Endothelial cell of umbilical vein (primary cell): ENCODE results near the gene IL36G. TPM values are rescaled to one million over a fixed set of nuclear protein-coding genes. Genes with fewer than 3 reads are reported as not detected.

Experiments used
- BruUV-seq: library from RNA; stranded (reverse); fragments of 400-500 nt; replicated peaks from 2 replicates; lab custom pipeline; 2021; lab: Mats Ljungman, UMichigan
- CTCF ChIA-PET: fragments of 300-600, 350-600 bp; sonication (Branson Sonifier 250); formaldehyde crosslinking; loops from one replicate; lab custom pipeline; 2021; ENCODE audit warnings: antibody characterized with exemption, inconsistent platforms; lab: Charles Lee
- POLR2A ChIA-PET: fragments of 300-600, 350-600 bp; sonication (Branson Sonifier 250); formaldehyde crosslinking; loops from one replicate; lab custom pipeline; 2021; ENCODE audit warnings: antibody characterized with exemption, inconsistent platforms; lab: Charles Lee
- DNase-seq: peaks from one replicate; pipeline ENCODE4 v3.0.0-alpha.2; 2011; ENCODE audit warnings: low read depth, low spot score
- FAIRE-seq: peaks from 2 replicates; lab custom pipeline; 2011; peaks lifted over from hg19 to GRCh38; lab: Jason Lieb, UNC
- H2AFZ ChIP-seq: 2 replicates; pipeline ENCODE4 v1.6.0; 2012; ENCODE audit warnings: low read depth, low read length, control low read depth, inconsistent platforms
- H3K27ac ChIP-seq: 2 replicates; pipeline ENCODE4 v1.5.1; 2011; ENCODE audit warnings: low read depth, mild to moderate bottlenecking, control low read depth, low read length, moderate library complexity; ENCODE audit not compliant: insufficient read depth
- H3K27me3 ChIP-seq, 2 experiments: 2 replicates each; pipeline versions ENCODE4 v1.6.0 to v1.6.1; 2011; ENCODE audit warnings: low read length in 2 of 2, mixed read lengths in 1 of 2; ENCODE audit not compliant: control insufficient read depth in 2 of 2, insufficient read depth in 2 of 2
- H3K36me3 ChIP-seq, 2 experiments: 2 replicates in 1 of 2; 3 replicates in 1 of 2; pipeline ENCODE4 v1.5.1; 2011; ENCODE audit warnings: low read length in 2 of 2, mild to moderate bottlenecking in 1 of 2, moderate library complexity in 1 of 2; ENCODE audit not compliant: control insufficient read depth in 2 of 2, insufficient read depth in 2 of 2; ENCODE audit errors: extremely low read depth in 1 of 2
- H3K4me1 ChIP-seq: 3 replicates; pipeline ENCODE4 v1.5.1; 2011; ENCODE audit warnings: mild to moderate bottlenecking, low read length; ENCODE audit not compliant: control insufficient read depth, insufficient read depth; ENCODE audit errors: extremely low read depth
- H3K4me2 ChIP-seq: 2 replicates; pipeline ENCODE4 v1.6.1; 2011; ENCODE audit warnings: low read length, control low read depth, mixed read lengths; ENCODE audit not compliant: insufficient read depth
- H3K4me3 ChIP-seq, 3 experiments: fragments of 200-600 bp in 1 of 3; sonication (generic), shearing (Covaris generic) in 1 of 3; replicated peaks in 1 of 3; 2 replicates each; pipeline ENCODE4 v1.5.1; 2011 to 2016; ENCODE audit warnings: control low read depth in 3 of 3, low read length in 3 of 3, mild to moderate bottlenecking in 2 of 3, inconsistent platforms in 1 of 3, low read depth in 1 of 3, moderate library complexity in 1 of 3; ENCODE audit not compliant: insufficient read depth in 1 of 3
- H3K79me2 ChIP-seq: 2 replicates; pipeline ENCODE4 v1.6.0; 2012; ENCODE audit warnings: low read length, inconsistent platforms; ENCODE audit not compliant: control insufficient read depth, insufficient read depth
- H3K9ac ChIP-seq: replicated peaks from 2 replicates; pipeline ENCODE3; 2011; ENCODE audit warnings: low read length, control low read depth; ENCODE audit not compliant: insufficient read depth; ENCODE audit errors: extremely low read depth
- H3K9me1 ChIP-seq: replicated peaks from 3 replicates; pipeline ENCODE4 v1.6.0; 2011; ENCODE audit warnings: mild to moderate bottlenecking, low read length; ENCODE audit not compliant: control insufficient read depth, insufficient read depth; ENCODE audit errors: extremely low read depth
- H3K9me3 ChIP-seq: replicated peaks from 2 replicates; pipeline ENCODE4 v1.5.1; 2012; ENCODE audit warnings: low read length, inconsistent platforms; ENCODE audit not compliant: control insufficient read depth, insufficient read depth
- H4K20me1 ChIP-seq: replicated peaks from 2 replicates; pipeline ENCODE3; 2011; ENCODE audit warnings: mild to moderate bottlenecking, low read length; ENCODE audit not compliant: control insufficient read depth, insufficient read depth; ENCODE audit errors: extremely low read depth
- EZH2 ChIP-seq: IDR thresholded peaks from 2 replicates; pipeline ENCODE4 v1.6.1; 2012; ENCODE audit warnings: borderline replicate concordance, low read depth, mild to moderate bottlenecking, moderate library complexity, low read length, inconsistent platforms; ENCODE audit not compliant: severe bottlenecking
- FOS ChIP-seq: IDR thresholded peaks from 2 replicates; pipeline ENCODE4 v1.6.1; 2011; ENCODE audit warnings: mild to moderate bottlenecking, low read length, moderate library complexity, borderline replicate concordance; ENCODE audit not compliant: insufficient read depth
- GATA2 ChIP-seq: IDR thresholded peaks from 2 replicates; pipeline ENCODE4 v1.7.0; 2011; ENCODE audit warnings: low read depth, mild to moderate bottlenecking, moderate library complexity, mixed read lengths, low read length; ENCODE audit not compliant: insufficient read length, insufficient read depth
- JUN ChIP-seq: IDR thresholded peaks from 2 replicates; pipeline ENCODE4 v1.6.1; 2011; ENCODE audit warnings: borderline replicate concordance, low read depth; ENCODE audit not compliant: insufficient read length, insufficient read depth
- MYC ChIP-seq: IDR thresholded peaks from one replicate; pipeline ENCODE4 v1.6.1; 2011; ENCODE audit warnings: mild to moderate bottlenecking, low read depth, low read length
- POLR2A ChIP-seq: IDR thresholded peaks from 2 replicates; pipeline ENCODE4 v1.6.1; 2012; ENCODE audit warnings: low read depth, mild to moderate bottlenecking, control low read depth, low read length
- POLR2AphosphoS5 ChIP-seq: IDR thresholded peaks from 2 replicates; pipeline ENCODE4 v1.6.1; 2012; ENCODE audit warnings: low read depth, mild to moderate bottlenecking, control low read depth, low read length, moderate library complexity; ENCODE audit not compliant: insufficient read depth
- dilution Hi-C: fragments of 300-500 bp; cut with MboI; formaldehyde crosslinking; loops from one replicate; pipeline ENCODE4 v1.15.0; 2019; ENCODE audit warnings: low sequenced_read_pairs; ENCODE audit not compliant: extremely low pct_ligation_motif_present
- intact Hi-C: fragments of 100-400 bp; cut with micrococcal nuclease; formaldehyde crosslinking; loops from one replicate; pipeline ENCODE4 v1.10.0; 2022
- polyA plus RNA-seq, 4 experiments: library from polyadenylated mRNA; depleted of rRNA in 3 of 4; stranded (reverse) in 3 of 4; unstranded in 1 of 4; fragments of >200 nt; gene quantifications; 2 replicates each; pipeline versions ENCODE4 v1.2.1 to v1.2.3, GENCODE V29; 2011 to 2012; ENCODE audit warnings: missing spikeins in 1 of 4
- total RNA-seq: library from RNA; stranded (reverse); gene quantifications from 2 replicates; pipeline ENCODE4 v1.2.3, GENCODE V29; 2021
- TF ChIP-seq, protein P1 (sequence below), 2 donors: IDR thresholded peaks; 1 replicate in 1 of 2; 2 replicates in 1 of 2; pipeline ENCODE4 v1.5.1; 2011; ENCODE audit warnings: low read length in 2 of 2, mild to moderate bottlenecking in 2 of 2, moderate library complexity in 2 of 2, control low read depth in 1 of 2, inconsistent platforms in 1 of 2, low read depth in 1 of 2; ENCODE audit not compliant: insufficient read depth in 1 of 2; ENCODE audit errors: extremely low read depth in 1 of 2
- TF ChIP-seq, protein P2 (sequence below): IDR thresholded peaks from 2 replicates; pipeline ENCODE4 v1.6.1; 2011; ENCODE audit not compliant: insufficient read depth, insufficient read length

Gene IL36G
- total and polyA plus RNA-seq, 2 donors (not counting 3 experiments of a cell fraction or from before 2014, with no cell fraction given), result not detected

DNA sequence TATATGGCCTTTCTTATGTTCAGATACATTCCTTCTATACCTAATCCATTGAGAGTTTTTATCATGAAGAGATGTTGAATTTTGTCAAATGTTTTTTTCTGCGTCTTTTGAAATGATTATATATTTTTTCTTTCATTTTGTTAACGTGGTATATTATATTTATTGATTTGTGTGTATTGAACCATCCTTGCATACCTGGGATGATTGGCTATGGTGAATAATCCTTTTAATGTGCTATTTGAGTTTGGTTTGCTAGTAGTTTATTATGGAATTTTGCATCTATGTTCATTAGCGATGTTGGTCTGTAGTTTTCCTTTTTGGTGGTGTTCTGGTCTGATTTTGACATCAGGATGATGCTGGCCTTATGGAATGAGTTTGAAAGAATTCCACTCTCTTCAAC, 11.8 kb downstream of the IL36G start:
- FAIRE-seq, result no peak
- no peak for DNase-seq
- H3K27me3 ChIP-seq, result peaks cover 0 to 3% of the 10 kb centered on the region in 2 experiments
- H3K36me3 ChIP-seq, result no peaks in the 10 kb centered on the region
- intact Hi-C loops, result no loop called here
- no peak overlapping the region for H3K4me3 ChIP-seq
- no peaks in the 10 kb centered on the region for H3K9me3 ChIP-seq
- H3K79me2 ChIP-seq, result no peaks in the 10 kb centered on the region
- ChIA-PET CTCF (no interaction called here), POLR2A (no interaction called here)
- no peak overlapping the region for H2AFZ ChIP-seq
- dilution Hi-C loops, result no loop called here
- no peak for TF ChIP-seq MYC
- TF ChIP-seq FOS, result no peak
- TF ChIP-seq JUN, result no peak
- TF ChIP-seq, protein P1, sequence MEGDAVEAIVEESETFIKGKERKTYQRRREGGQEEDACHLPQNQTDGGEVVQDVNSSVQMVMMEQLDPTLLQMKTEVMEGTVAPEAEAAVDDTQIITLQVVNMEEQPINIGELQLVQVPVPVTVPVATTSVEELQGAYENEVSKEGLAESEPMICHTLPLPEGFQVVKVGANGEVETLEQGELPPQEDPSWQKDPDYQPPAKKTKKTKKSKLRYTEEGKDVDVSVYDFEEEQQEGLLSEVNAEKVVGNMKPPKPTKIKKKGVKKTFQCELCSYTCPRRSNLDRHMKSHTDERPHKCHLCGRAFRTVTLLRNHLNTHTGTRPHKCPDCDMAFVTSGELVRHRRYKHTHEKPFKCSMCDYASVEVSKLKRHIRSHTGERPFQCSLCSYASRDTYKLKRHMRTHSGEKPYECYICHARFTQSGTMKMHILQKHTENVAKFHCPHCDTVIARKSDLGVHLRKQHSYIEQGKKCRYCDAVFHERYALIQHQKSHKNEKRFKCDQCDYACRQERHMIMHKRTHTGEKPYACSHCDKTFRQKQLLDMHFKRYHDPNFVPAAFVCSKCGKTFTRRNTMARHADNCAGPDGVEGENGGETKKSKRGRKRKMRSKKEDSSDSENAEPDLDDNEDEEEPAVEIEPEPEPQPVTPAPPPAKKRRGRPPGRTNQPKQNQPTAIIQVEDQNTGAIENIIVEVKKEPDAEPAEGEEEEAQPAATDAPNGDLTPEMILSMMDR (IDR thresholded peaks at IDR 0.05; ENCODE audit: extremely low read depth in 1 of 2, insufficient read depth in 1 of 2, low read depth in 1 of 2, low read length in 2 of 2), result no peak
- no peak for TF ChIP-seq POLR2AphosphoS5
- TF ChIP-seq, protein P2, sequence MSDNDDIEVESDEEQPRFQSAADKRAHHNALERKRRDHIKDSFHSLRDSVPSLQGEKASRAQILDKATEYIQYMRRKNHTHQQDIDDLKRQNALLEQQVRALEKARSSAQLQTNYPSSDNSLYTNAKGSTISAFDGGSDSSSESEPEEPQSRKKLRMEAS, result no peak
- no peak for TF ChIP-seq POLR2A
- TF ChIP-seq EZH2, result no peak
- TF ChIP-seq GATA2, result no peak
- H4K20me1 ChIP-seq, result no peaks in the 10 kb centered on the region
- no peak overlapping the region for H3K4me2 ChIP-seq
- no peaks in the 10 kb centered on the region for H3K4me1 ChIP-seq
- H3K9ac ChIP-seq, result no peak overlapping the region
- BruUV-seq, result no TSS peak
- no peaks in the 10 kb centered on the region for H3K9me1 ChIP-seq
- no peak overlapping the region for H3K27ac ChIP-seq
